Neutrophil (primary cell): Measurements from ENCODE around the gene B4GALNT2.
"Not testable (repeated sequence)": the region's sequence is repeated elsewhere in the genome, so short reads cannot be mapped to it uniquely, and the experiment has no call there.

Experiments
- H3K27ac ChIP-seq: fragments of 200-600 bp; sonication (generic); 2 replicates; pipeline ENCODE4 v1.5.1; 2016; ENCODE audit warnings: mild to moderate bottlenecking, moderate library complexity
- H3K27me3 ChIP-seq: fragments of 200-600 bp; sonication (generic); 2 replicates; pipeline ENCODE4 v1.6.0; 2016; ENCODE audit warnings: mild to moderate bottlenecking
- H3K36me3 ChIP-seq: fragments of 200-600 bp; sonication (generic); 2 replicates; pipeline ENCODE4 v1.5.1; 2017
- H3K4me1 ChIP-seq, 2 experiments: fragments of 200-600 bp in 1 of 2; sonication (generic) in 1 of 2; 1 replicate in 1 of 2; 2 replicates in 1 of 2; pipeline versions ENCODE4 v1.5.1 to v1.6.1; 2013 to 2016; ENCODE audit warnings: low read depth in 1 of 2, low read length in 1 of 2, mild to moderate bottlenecking in 1 of 2, moderate library complexity in 1 of 2; ENCODE audit not compliant: control insufficient read depth in 1 of 2, insufficient read depth in 1 of 2
- H3K4me3 ChIP-seq, 2 experiments: fragments of 200-600 bp in 1 of 2; sonication (generic) in 1 of 2; 1 replicate in 1 of 2; 2 replicates in 1 of 2; pipeline ENCODE4 v1.5.1; 2013 to 2016; ENCODE audit warnings: low read depth in 1 of 2, low read length in 1 of 2, mild to moderate bottlenecking in 1 of 2, moderate library complexity in 1 of 2
- H3K9me3 ChIP-seq: fragments of 200-600 bp; sonication (generic); 2 replicates; pipeline ENCODE4 v1.5.1; 2016
- TF ChIP-seq, protein P1 (sequence below): fragments of 200-600 bp; sonication (generic); IDR thresholded peaks from 2 replicates; pipeline ENCODE4 v1.5.1; 2016; ENCODE audit warnings: antibody characterized with exemption

B4GALNT2 gene

DNA sequence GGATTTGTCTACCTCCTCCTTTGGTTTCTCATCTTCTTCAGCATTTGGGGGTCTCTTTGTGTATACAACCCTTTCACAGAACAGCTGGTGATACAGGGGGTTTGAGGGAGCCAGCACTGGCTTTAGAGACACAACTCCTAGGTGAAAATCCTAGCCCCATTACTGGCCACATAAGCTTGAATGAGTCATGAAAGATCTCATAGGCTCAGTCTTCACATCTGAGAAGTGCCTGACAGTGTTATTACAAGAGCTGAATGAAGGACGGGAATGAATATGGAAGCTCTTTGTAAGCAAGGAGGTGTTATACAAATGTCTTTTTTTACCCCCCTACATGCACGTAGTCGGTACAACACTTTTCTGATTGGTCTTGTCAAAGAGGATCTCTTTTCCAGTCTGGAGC, 1.7 kb upstream of the B4GALNT2 start:
- H3K9me3 ChIP-seq, result peaks cover 3% of the 10 kb centered on the region
- H3K4me1 ChIP-seq, result no peaks in the 10 kb centered on the region
- H3K36me3 ChIP-seq, result no peaks in the 10 kb centered on the region
- H3K27ac ChIP-seq, result no peak overlapping the region
- H3K27me3 ChIP-seq, result peaks cover 90% of the 10 kb centered on the region
- H3K4me3 ChIP-seq, result no peak overlapping the region
- TF ChIP-seq, protein P1, sequence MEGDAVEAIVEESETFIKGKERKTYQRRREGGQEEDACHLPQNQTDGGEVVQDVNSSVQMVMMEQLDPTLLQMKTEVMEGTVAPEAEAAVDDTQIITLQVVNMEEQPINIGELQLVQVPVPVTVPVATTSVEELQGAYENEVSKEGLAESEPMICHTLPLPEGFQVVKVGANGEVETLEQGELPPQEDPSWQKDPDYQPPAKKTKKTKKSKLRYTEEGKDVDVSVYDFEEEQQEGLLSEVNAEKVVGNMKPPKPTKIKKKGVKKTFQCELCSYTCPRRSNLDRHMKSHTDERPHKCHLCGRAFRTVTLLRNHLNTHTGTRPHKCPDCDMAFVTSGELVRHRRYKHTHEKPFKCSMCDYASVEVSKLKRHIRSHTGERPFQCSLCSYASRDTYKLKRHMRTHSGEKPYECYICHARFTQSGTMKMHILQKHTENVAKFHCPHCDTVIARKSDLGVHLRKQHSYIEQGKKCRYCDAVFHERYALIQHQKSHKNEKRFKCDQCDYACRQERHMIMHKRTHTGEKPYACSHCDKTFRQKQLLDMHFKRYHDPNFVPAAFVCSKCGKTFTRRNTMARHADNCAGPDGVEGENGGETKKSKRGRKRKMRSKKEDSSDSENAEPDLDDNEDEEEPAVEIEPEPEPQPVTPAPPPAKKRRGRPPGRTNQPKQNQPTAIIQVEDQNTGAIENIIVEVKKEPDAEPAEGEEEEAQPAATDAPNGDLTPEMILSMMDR, result no peak

DNA sequence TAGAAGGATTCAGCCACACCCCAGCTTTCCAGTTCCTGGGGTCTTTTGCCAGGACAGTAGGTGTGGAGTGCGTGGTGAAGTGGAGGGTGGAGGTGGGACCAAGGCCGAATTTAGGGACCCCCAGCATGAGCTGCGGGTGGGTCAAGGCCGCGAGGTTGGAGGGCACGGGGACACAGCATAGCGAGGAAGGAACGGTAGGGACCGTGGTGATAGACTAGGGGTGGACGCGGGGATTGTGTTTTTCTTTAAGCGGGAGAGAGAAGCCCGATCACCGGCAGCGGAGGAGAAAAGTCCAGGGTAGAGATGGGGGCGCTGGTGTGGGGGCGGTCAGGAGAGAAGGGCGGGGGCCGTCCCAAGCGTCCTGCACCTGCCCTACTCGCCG, 261 bp upstream of the B4GALNT2 start:
- H3K9me3 ChIP-seq, result peaks cover 3% of the 10 kb centered on the region
- H3K27ac ChIP-seq, result no peak overlapping the region
- no peak overlapping the region for H3K4me3 ChIP-seq
- peaks cover 97% of the 10 kb centered on the region for H3K27me3 ChIP-seq
- TF ChIP-seq, protein P1, result no peak
- H3K36me3 ChIP-seq, result no peaks in the 10 kb centered on the region
- H3K4me1 ChIP-seq, result no peaks in the 10 kb centered on the region

DNA sequence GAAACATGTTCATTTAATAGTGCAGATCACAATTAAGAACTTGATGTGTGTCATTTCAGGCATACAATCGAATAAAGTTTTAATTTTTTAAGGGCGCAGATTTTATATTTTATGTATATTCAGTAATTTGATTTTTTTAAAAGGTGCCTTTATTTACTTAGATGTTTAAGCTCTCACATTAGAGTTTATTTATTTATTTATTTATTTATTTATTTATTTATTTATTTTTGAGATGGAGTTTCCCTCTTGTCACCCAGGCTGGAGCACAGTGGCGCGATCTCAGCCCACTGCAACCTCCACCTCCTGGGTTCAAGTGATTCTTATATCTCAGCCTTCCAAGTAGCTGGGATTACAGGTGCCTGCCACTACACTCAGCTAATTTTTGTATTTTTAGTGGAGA, 3.8 kb downstream of the B4GALNT2 start:
- Histone ChIP-seq H3K4me1 (no peaks in the 10 kb centered on the region), H3K9me3 (no peaks in the 10 kb centered on the region), H3K27me3 (peaks cover 93% of the 10 kb centered on the region), H3K27ac (no peak overlapping the region), H3K4me3 (no peak overlapping the region), H3K36me3 (no peaks in the 10 kb centered on the region)
- TF ChIP-seq, protein P1, result no peak

DNA sequence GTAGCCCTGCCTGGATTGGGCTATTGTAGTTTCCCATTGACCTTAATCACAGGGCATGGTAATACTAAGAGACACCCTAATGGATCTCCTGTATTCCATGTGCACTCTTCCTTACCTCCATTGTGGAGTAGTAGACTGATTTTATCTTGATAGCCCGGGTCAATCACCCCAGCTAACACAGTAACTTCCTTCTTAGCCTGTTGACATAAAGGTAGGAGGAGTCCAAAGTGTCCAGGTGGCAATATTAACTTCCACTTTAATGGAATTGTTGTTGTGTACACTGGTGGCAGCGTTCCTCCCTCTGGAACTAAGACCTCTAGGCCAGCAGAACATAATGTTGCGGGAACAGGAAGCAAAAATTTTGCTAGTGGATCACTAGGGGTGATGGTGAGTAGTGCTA, 13.1 kb downstream of the B4GALNT2 start:
- peaks cover 66% of the 10 kb centered on the region for H3K27me3 ChIP-seq
- H3K36me3 ChIP-seq, H3K4me1 ChIP-seq, H3K4me3 ChIP-seq, H3K27ac ChIP-seq, H3K9me3 ChIP-seq: not testable (repeated sequence)

DNA sequence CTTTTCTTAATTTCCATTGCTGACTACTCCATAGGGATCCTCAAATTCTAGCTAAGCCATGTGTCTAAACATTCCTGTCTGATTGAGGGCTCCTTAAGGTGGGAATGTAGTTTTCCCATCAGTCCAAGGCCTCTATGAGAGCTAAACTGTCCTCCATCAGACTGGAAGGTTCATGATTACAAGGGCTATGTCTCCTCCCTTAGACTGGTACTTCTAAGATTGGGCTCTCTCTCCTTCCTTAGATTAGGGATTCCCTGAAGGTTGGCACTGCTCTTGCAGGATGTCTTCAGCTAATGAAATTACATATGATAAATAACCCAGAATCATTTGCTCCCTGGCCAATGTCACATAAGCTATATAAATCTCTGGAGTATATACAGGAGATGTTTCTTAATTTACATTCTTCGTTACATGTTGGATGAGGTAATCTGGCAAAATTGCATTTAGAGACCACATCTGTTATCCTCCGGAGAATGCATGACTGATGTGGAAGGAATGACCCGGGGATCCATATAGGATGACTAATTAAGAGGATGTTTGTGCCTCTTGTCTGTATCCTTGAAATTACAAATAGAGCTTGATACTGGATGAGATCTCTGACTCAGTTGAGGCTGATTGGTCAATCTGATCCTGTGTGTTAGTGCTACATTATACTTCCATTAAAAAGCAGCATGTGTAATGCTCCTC, 14.2 kb downstream of the B4GALNT2 start:
- Histone ChIP-seq H3K4me3 (no peak overlapping the region), H3K27ac (no peak overlapping the region), H3K9me3 (no peaks in the 10 kb centered on the region), H3K4me1 (no peaks in the 10 kb centered on the region), H3K27me3 (peaks cover 60% of the 10 kb centered on the region), H3K36me3 (no peaks in the 10 kb centered on the region)
- TF ChIP-seq, protein P1, result no peak

DNA sequence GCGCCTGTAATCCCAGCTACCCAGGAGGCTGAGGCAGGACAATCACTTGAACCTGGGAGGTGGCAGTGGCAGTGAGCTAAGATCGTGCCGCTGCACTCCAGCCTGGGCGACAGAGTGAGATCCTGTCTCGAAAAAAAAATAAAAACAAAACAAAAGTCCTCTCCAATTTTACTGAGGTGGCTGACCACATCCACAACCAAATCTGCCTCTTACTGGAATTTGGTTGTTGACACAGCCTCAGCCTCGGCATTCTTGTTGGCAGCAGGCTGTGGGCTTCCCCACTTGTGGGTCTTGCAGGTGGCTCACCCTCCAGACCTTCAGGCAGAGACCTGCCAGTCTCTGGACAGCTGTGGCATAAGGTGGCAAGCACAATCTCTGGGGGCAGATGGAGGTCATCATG, 15.6 kb downstream of the B4GALNT2 start:
- TF ChIP-seq, protein P1, result no peak
- H3K27me3 ChIP-seq, result peaks cover 60% of the 10 kb centered on the region
- H3K27ac ChIP-seq, result no peak overlapping the region
- H3K4me3 ChIP-seq, result no peak overlapping the region
- H3K36me3 ChIP-seq, result no peaks in the 10 kb centered on the region
- no peaks in the 10 kb centered on the region for H3K9me3 ChIP-seq
- no peaks in the 10 kb centered on the region for H3K4me1 ChIP-seq
